HCT116 (cell line): ENCODE data around the gene ATP13A2. TPM values are rescaled to one million over a fixed set of nuclear protein-coding genes. Genes with fewer than 3 reads are reported as not detected.

ENCODE experiments used
- ATAC-seq: fragments of 200-7000 bp; cut with Tn5 transposase; 2 replicates; pipeline ENCODE4 v1.9.1; 2020; ENCODE audit warnings: mild to moderate bottlenecking, moderate library complexity
- BruUV-seq: library from RNA; stranded (reverse); fragments of 400-500 nt; replicated peaks from 2 replicates; lab custom pipeline; 2021; lab: Mats Ljungman, UMichigan
- CTCF ChIA-PET: fragments of 300-600 bp; sonication (Branson Sonifier 250); formaldehyde crosslinking; loops from one replicate; lab custom pipeline; 2021; ENCODE audit warnings: antibody characterized with exemption; lab: Charles Lee
- POLR2A ChIA-PET: fragments of 300-600, 350-600 bp; sonication (Branson Sonifier 250); formaldehyde crosslinking; loops from one replicate; lab custom pipeline; 2021; ENCODE audit warnings: antibody characterized with exemption; lab: Charles Lee
- RAD21 ChIA-PET, 2 experiments: fragments of 300-600 bp; sonication (Branson Sonifier 250); formaldehyde crosslinking; loops; one replicate each; lab custom pipeline; 2023; ENCODE audit warnings: low total read pairs in 2 of 2; ENCODE audit not compliant: uncharacterized antibody in 2 of 2, unreplicated experiment in 2 of 2, low non-redundant PET in 1 of 2; lab: Charles Lee
- DNase-seq: peaks from one replicate; pipeline ENCODE4 v3.0.0-alpha.2; 2010; ENCODE audit warnings: low read depth, low spot score
- H2AFZ ChIP-seq: fragments of 200-600 bp; shearing (Covaris generic), sonication (generic); 2 replicates; pipeline ENCODE4 v1.6.1; 2017; ENCODE audit warnings: low read depth, mixed run types, mixed read lengths, antibody characterized with exemption, low read length; ENCODE audit not compliant: poor library complexity, severe bottlenecking
- H3K27ac ChIP-seq: 2 replicates; pipeline ENCODE4 v1.5.1; 2012; ENCODE audit warnings: low read depth, low read length
- H3K27me3 ChIP-seq: fragments of 200-600 bp; sonication (generic); 2 replicates; pipeline ENCODE4 v1.6.1; 2016; ENCODE audit warnings: mixed run types, low read length, mixed read lengths; ENCODE audit not compliant: insufficient read depth
- H3K36me3 ChIP-seq, 2 experiments: fragments of 200-500 bp in 1 of 2; fragments of 200-600 bp in 1 of 2; sonication (Bioruptor generic) in 1 of 2; sonication (generic) in 1 of 2; 2 replicates each; pipeline versions ENCODE4 v1.5.1 to v1.6.1; 2014 to 2016; ENCODE audit warnings: low read length in 2 of 2, inconsistent platforms in 1 of 2, mixed read lengths in 1 of 2, mixed run types in 1 of 2; ENCODE audit not compliant: insufficient read depth in 2 of 2, control insufficient read depth in 1 of 2
- H3K4me1 ChIP-seq, 2 experiments: fragments of 200-600 bp in 1 of 2; sonication (generic) in 1 of 2; 2 replicates each; pipeline versions ENCODE4 v1.5.1 to v1.6.1; 2012 to 2017; ENCODE audit warnings: low read length in 2 of 2, inconsistent platforms in 1 of 2, mild to moderate bottlenecking in 1 of 2, mixed read lengths in 1 of 2, mixed run types in 1 of 2, moderate library complexity in 1 of 2; ENCODE audit not compliant: insufficient read depth in 2 of 2, control insufficient read depth in 1 of 2
- H3K4me2 ChIP-seq: fragments of 200-600 bp; sonication (generic); 2 replicates; pipeline ENCODE4 v1.6.1; 2017; ENCODE audit warnings: mixed run types, low read length, mixed read lengths
- H3K4me3 ChIP-seq, 2 experiments: fragments of 200-600 bp in 1 of 2; sonication (generic) in 1 of 2; replicated peaks in 1 of 2; 2 replicates each; pipeline ENCODE4 v1.5.1; 2011 to 2016; ENCODE audit warnings: low read length in 2 of 2, control low read depth in 1 of 2, low read depth in 1 of 2, mild to moderate bottlenecking in 1 of 2, mixed read lengths in 1 of 2, mixed run types in 1 of 2
- H3K79me2 ChIP-seq: fragments of 200-600 bp; sonication (generic); 2 replicates; pipeline ENCODE4 v1.6.1; 2017; ENCODE audit warnings: mild to moderate bottlenecking, mixed run types, low read length, moderate library complexity, mixed read lengths; ENCODE audit not compliant: insufficient read depth
- H3K9ac ChIP-seq: fragments of 200-600 bp; sonication (generic); 2 replicates; pipeline ENCODE4 v1.6.1; 2016; ENCODE audit warnings: low read length, mixed read lengths
- H3K9me2 ChIP-seq: fragments of 200-600 bp; sonication (generic), shearing (Covaris generic); 2 replicates; pipeline ENCODE4 v1.6.1; 2017; ENCODE audit warnings: mixed run types, mild to moderate bottlenecking, moderate library complexity; ENCODE audit not compliant: insufficient read depth
- H3K9me3 ChIP-seq, 2 experiments: fragments of 200-500 bp in 1 of 2; fragments of 200-600 bp in 1 of 2; sonication (Bioruptor generic) in 1 of 2; sonication (generic) in 1 of 2; 2 replicates each; pipeline ENCODE4 v1.6.1; 2014 to 2017; ENCODE audit warnings: low read length in 2 of 2, mixed read lengths in 2 of 2, inconsistent platforms in 1 of 2, low read depth in 1 of 2, mild to moderate bottlenecking in 1 of 2, mixed run types in 1 of 2, moderate library complexity in 1 of 2; ENCODE audit not compliant: control insufficient read depth in 1 of 2, insufficient read depth in 1 of 2
- H4K20me1 ChIP-seq: fragments of 200-600 bp; sonication (generic), shearing (Covaris generic); 2 replicates; pipeline ENCODE4 v1.6.1; 2017; ENCODE audit warnings: mixed run types, mild to moderate bottlenecking, moderate library complexity; ENCODE audit not compliant: insufficient read depth
- CBX3 ChIP-seq: IDR thresholded peaks from 2 replicates; pipeline ENCODE4 v1.6.1; 2012; ENCODE audit warnings: low read depth
- CEBPB ChIP-seq: IDR thresholded peaks from 2 replicates; pipeline ENCODE4 v1.6.1; 2012; ENCODE audit warnings: low read depth
- EGR1 ChIP-seq: IDR thresholded peaks from 2 replicates; pipeline ENCODE4 v1.6.1; 2012; ENCODE audit warnings: low read depth
- EZH2phosphoT487 ChIP-seq: fragments of 200-600 bp; IDR thresholded peaks from 2 replicates; pipeline ENCODE4 v1.6.1; 2018; ENCODE audit warnings: antibody characterized with exemption, borderline replicate concordance
- FOSL1 ChIP-seq: IDR thresholded peaks from 2 replicates; pipeline ENCODE4 v1.6.1; 2012; ENCODE audit warnings: low read depth
- JUND ChIP-seq: IDR thresholded peaks from 2 replicates; pipeline ENCODE4 v1.6.1; 2012
- MAX ChIP-seq: IDR thresholded peaks from 2 replicates; pipeline ENCODE4 v1.6.1; 2012
- POLR2A ChIP-seq: IDR thresholded peaks from 2 replicates; pipeline ENCODE4 v1.7.0; 2011; ENCODE audit warnings: borderline replicate concordance; ENCODE audit not compliant: insufficient read depth, insufficient read length; ENCODE audit errors: extremely low read depth
- POLR2AphosphoS5 ChIP-seq: IDR thresholded peaks from 2 replicates; pipeline ENCODE4 v1.6.1; 2011; ENCODE audit warnings: mild to moderate bottlenecking, low read depth, low read length, moderate library complexity
- RAD21 ChIP-seq: IDR thresholded peaks from 2 replicates; pipeline ENCODE4 v1.6.1; 2012; ENCODE audit warnings: low read depth, mild to moderate bottlenecking
- SIN3A ChIP-seq: IDR thresholded peaks from 2 replicates; pipeline ENCODE4 v1.6.1; 2012; ENCODE audit warnings: low read depth
- SRF ChIP-seq: IDR thresholded peaks from 2 replicates; pipeline ENCODE4 v1.6.1; 2012; ENCODE audit warnings: low read depth
- TCF7L2 ChIP-seq: IDR thresholded peaks from 2 replicates; pipeline ENCODE4 v1.7.0; 2011; ENCODE audit warnings: borderline replicate concordance, inconsistent platforms; ENCODE audit not compliant: insufficient read depth, insufficient read length; ENCODE audit errors: extremely low read depth
- YY1 ChIP-seq: IDR thresholded peaks from 2 replicates; pipeline ENCODE4 v1.6.1; 2011; ENCODE audit warnings: low read length, low read depth, moderate library complexity, mild to moderate bottlenecking; ENCODE audit not compliant: insufficient replicate concordance; ENCODE audit errors: extremely low read depth
- intact Hi-C: fragments of 100-400 bp; cut with micrococcal nuclease; formaldehyde crosslinking; loops from 2 replicates; pipeline ENCODE4 v1.10.0; 2022
- total RNA-seq: library from RNA; stranded (reverse); gene quantifications from one replicate; pipeline ENCODE4 v1.2.1, GENCODE V29; 2021; ENCODE audit not compliant: unreplicated experiment
- TF ChIP-seq, protein P1 (sequence below): IDR thresholded peaks from 2 replicates; pipeline ENCODE4 v1.6.1; 2012
- TF ChIP-seq, protein P2 (sequence below), 3 experiments: fragments of 200-600 bp in 1 of 3; sonication (generic) in 1 of 3; IDR thresholded peaks in 2 of 3; conservative IDR thresholded peaks in 1 of 3; 2 replicates each; pipeline ENCODE4 v1.5.1; 2012 to 2017; ENCODE audit warnings: low read depth in 2 of 3, low read length in 2 of 3, antibody characterized with exemption in 1 of 3, borderline replicate concordance in 1 of 3, control low read depth in 1 of 3, mild to moderate bottlenecking in 1 of 3, mixed read lengths in 1 of 3, mixed run types in 1 of 3, moderate library complexity in 1 of 3; ENCODE audit not compliant: insufficient read depth in 1 of 3

ATP13A2 gene
- total RNA-seq, 1 experiment from 2014 or later: 60.5 TPM

- TF ChIP-seq, protein P1, sequence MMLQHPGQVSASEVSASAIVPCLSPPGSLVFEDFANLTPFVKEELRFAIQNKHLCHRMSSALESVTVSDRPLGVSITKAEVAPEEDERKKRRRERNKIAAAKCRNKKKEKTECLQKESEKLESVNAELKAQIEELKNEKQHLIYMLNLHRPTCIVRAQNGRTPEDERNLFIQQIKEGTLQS: no peak
- TF ChIP-seq POLR2AphosphoS5: no peak
Measured at GRCh38 chr1:16967095-16967575, 44.6 kb downstream of the ATP13A2 start (continued).

DNA sequence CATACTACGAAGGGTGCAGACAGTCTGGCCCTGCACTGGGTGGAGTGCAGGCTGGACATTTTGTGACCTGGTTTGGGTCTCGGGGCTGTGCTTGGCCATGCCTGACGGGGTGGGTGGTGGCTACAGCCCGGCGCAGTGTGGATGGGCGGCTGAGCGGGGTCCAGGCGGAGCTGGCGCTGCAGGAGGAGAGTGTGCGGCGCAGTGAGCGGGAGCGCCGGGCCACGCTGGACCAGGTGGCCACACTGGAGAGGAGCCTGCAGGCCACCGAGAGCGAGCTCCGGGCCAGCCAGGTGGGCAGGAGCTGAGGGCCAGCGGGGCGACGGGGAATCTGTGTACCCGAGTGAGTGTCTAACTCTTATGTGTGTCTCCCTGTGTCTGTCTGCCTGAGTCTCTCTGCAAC lies 45.4 kb downstream of the ATP13A2 start:
- ATAC-seq (no peak), DNase-seq (no peak)
- Histone ChIP-seq H4K20me1 (no peaks in the 10 kb centered on the region), H3K79me2 (no peaks in the 10 kb centered on the region), H2AFZ (no peak overlapping the region), H3K27me3 (no peaks in the 10 kb centered on the region), H3K27ac (no peak overlapping the region), H3K9me3 (no peaks in the 10 kb centered on the region), H3K4me3 (no peak overlapping the region), H3K4me1 (peaks cover 3 to 8% of the 10 kb centered on the region in 2 experiments; a peak in 3 of 4 replicates), H3K9me2 (no peaks in the 10 kb centered on the region), H3K36me3 (no peaks in the 10 kb centered on the region; a peak in 1 of 4 replicates), H3K4me2 (no peak overlapping the region), H3K9ac (no peak overlapping the region)
- BruUV-seq: no TSS peak
- no peak for TF ChIP-seq EGR1
- TF ChIP-seq CEBPB: no peak
- TF ChIP-seq TCF7L2: no peak
- TF ChIP-seq RAD21: no peak
- no peak for TF ChIP-seq MAX
- no peak for TF ChIP-seq SRF
- TF ChIP-seq, protein P2, sequence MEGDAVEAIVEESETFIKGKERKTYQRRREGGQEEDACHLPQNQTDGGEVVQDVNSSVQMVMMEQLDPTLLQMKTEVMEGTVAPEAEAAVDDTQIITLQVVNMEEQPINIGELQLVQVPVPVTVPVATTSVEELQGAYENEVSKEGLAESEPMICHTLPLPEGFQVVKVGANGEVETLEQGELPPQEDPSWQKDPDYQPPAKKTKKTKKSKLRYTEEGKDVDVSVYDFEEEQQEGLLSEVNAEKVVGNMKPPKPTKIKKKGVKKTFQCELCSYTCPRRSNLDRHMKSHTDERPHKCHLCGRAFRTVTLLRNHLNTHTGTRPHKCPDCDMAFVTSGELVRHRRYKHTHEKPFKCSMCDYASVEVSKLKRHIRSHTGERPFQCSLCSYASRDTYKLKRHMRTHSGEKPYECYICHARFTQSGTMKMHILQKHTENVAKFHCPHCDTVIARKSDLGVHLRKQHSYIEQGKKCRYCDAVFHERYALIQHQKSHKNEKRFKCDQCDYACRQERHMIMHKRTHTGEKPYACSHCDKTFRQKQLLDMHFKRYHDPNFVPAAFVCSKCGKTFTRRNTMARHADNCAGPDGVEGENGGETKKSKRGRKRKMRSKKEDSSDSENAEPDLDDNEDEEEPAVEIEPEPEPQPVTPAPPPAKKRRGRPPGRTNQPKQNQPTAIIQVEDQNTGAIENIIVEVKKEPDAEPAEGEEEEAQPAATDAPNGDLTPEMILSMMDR (IDR thresholded peaks at IDR 0.05 in 2 of 3, conservative IDR thresholded peaks at IDR 0.05 in 1 of 3; ENCODE audit: borderline replicate concordance in 1 of 3, insufficient read depth in 1 of 3, low read depth in 2 of 3, low read length in 2 of 3): no peak
- TF ChIP-seq SIN3A: no peak
- TF ChIP-seq CBX3: no peak
- TF ChIP-seq YY1: no peak
- TF ChIP-seq FOSL1: no peak
- TF ChIP-seq JUND: no peak
- no peak for TF ChIP-seq EZH2phosphoT487
- TF ChIP-seq POLR2A: no peak
- TF ChIP-seq, protein P1: no peak
- intact Hi-C loops: no loop called here
- CTCF ChIA-PET: interaction anchor here (1.1 kb wide), 1 partner anchor 18 kb away, joined by 3 read pairs; no protein-coding TSS in a partner anchor
- RAD21 ChIA-PET: no interaction called here
- POLR2A ChIA-PET: interaction anchor here (1.0 kb wide), 1 partner anchor 14 kb away, joined by 3 read pairs; the partner anchor contains the start of gene MFAP2
